H1 (cell line): ENCODE results near the gene TANC1. TPM values are rescaled to one million over a fixed set of nuclear protein-coding genes. Genes with fewer than 3 reads are reported as not detected.

Experiments used
- CTCF ChIA-PET: fragments of 300-600 bp; sonication (Branson Sonifier 250); formaldehyde crosslinking; loops from one replicate; lab custom pipeline; 2021; ENCODE audit not compliant: partially characterized antibody; lab: Charles Lee
- POLR2A ChIA-PET: fragments of 300-600 bp; sonication (Branson Sonifier 250); formaldehyde crosslinking; loops from one replicate; lab custom pipeline; 2021; ENCODE audit warnings: inconsistent platforms; ENCODE audit not compliant: partially characterized antibody; lab: Charles Lee
- DNase-seq, 2 experiments: peaks; one replicate each; pipeline versions ENCODE4 v3.0.0 to v3.0.0-alpha.2; 2010 to 2022; ENCODE audit warnings: low spot score in 2 of 2, low read depth in 1 of 2, mixed read lengths in 1 of 2
- FAIRE-seq: peaks from 2 replicates; lab custom pipeline; 2011; peaks lifted over from hg19 to GRCh38; lab: Jason Lieb, UNC
- H2AFZ ChIP-seq: 2 replicates; pipeline ENCODE4 v1.8.1; 2012; ENCODE audit warnings: low read length, inconsistent platforms
- H2AK5ac ChIP-seq: 2 replicates; pipeline ENCODE4 v1.6.1; 2013; ENCODE audit warnings: low read depth, low read length
- H2BK120ac ChIP-seq: replicated peaks from 2 replicates; pipeline ENCODE3; 2013; ENCODE audit warnings: low read depth, low read length, inconsistent platforms
- H2BK12ac ChIP-seq: 2 replicates; pipeline ENCODE4 v1.6.1; 2013; ENCODE audit warnings: low read depth, low read length
- H2BK15ac ChIP-seq: 2 replicates; pipeline ENCODE4 v1.6.1; 2013; ENCODE audit warnings: low read length
- H2BK20ac ChIP-seq: 2 replicates; pipeline ENCODE4 v1.6.1; 2013; ENCODE audit warnings: low read length
- H2BK5ac ChIP-seq: 2 replicates; pipeline ENCODE4 v1.6.1; 2013; ENCODE audit warnings: low read depth, low read length
- H3K14ac ChIP-seq: 2 replicates; pipeline ENCODE4 v1.6.1; 2013; ENCODE audit warnings: inconsistent platforms; ENCODE audit not compliant: insufficient read length
- H3K18ac ChIP-seq: 2 replicates; pipeline ENCODE4 v1.6.1; 2013; ENCODE audit warnings: low read length; ENCODE audit errors: extremely low read depth
- H3K23ac ChIP-seq: 2 replicates; pipeline ENCODE4 v1.6.1; 2013; ENCODE audit warnings: inconsistent platforms; ENCODE audit not compliant: insufficient read length
- H3K23me2 ChIP-seq: 2 replicates; pipeline ENCODE4 v1.6.1; 2013; ENCODE audit warnings: low read depth, low read length
- H3K27ac ChIP-seq: 2 replicates; pipeline ENCODE4 v1.6.1; 2011; ENCODE audit warnings: low read depth, low read length, inconsistent platforms
- H3K27me3 ChIP-seq, 4 experiments: replicated peaks in 1 of 4; 1 replicate in 1 of 4; 2 replicates in 3 of 4; pipeline versions ENCODE4 v1.6.1 to v1.8.1; 2011 to 2013; ENCODE audit warnings: low read length in 3 of 4, mild to moderate bottlenecking in 3 of 4, inconsistent platforms in 2 of 4, mixed read lengths in 2 of 4, moderate library complexity in 1 of 4; ENCODE audit not compliant: control insufficient read depth in 3 of 4, insufficient read depth in 3 of 4; ENCODE audit errors: extremely low read depth in 1 of 4
- H3K36me3 ChIP-seq, 4 experiments: 2 replicates each; pipeline versions ENCODE4 v1.6.1 to v1.8.1; 2011 to 2013; ENCODE audit warnings: mild to moderate bottlenecking in 4 of 4, low read length in 3 of 4, moderate library complexity in 2 of 4, control low read depth in 1 of 4, inconsistent platforms in 1 of 4; ENCODE audit not compliant: insufficient read depth in 4 of 4, control insufficient read depth in 2 of 4
- H3K4ac ChIP-seq: replicated peaks from 2 replicates; pipeline ENCODE3; 2013; ENCODE audit warnings: low read length, low read depth, mixed read lengths, inconsistent platforms; ENCODE audit not compliant: insufficient read length
- H3K4me1 ChIP-seq, 4 experiments: replicated peaks in 1 of 4; 1 replicate in 1 of 4; 2 replicates in 3 of 4; pipeline versions ENCODE4 v1.6.1 to v1.8.1; 2011 to 2013; ENCODE audit warnings: low read length in 3 of 4, inconsistent platforms in 2 of 4, mixed read lengths in 1 of 4; ENCODE audit not compliant: insufficient read depth in 4 of 4, control insufficient read depth in 3 of 4
- H3K4me2 ChIP-seq, 2 experiments: 2 replicates each; pipeline versions ENCODE4 v1.6.1 to v1.8.1; 2011 to 2013; ENCODE audit warnings: low read depth in 2 of 2, low read length in 2 of 2, control low read depth in 1 of 2, inconsistent platforms in 1 of 2, mild to moderate bottlenecking in 1 of 2; ENCODE audit not compliant: insufficient read depth in 1 of 2
- H3K4me3 ChIP-seq, 4 experiments: fragments of 200-600, 300-600 bp in 1 of 4; sonication (generic), shearing (Covaris generic), sonication (Bioruptor Twin) in 1 of 4; 2 replicates each; pipeline versions ENCODE4 v1.5.1 to v1.8.1; 2011 to 2016; ENCODE audit warnings: low read length in 4 of 4, low read depth in 3 of 4, control low read depth in 2 of 4, inconsistent platforms in 2 of 4, mild to moderate bottlenecking in 2 of 4, mixed read lengths in 1 of 4, moderate library complexity in 1 of 4; ENCODE audit not compliant: insufficient read depth in 2 of 4; ENCODE audit errors: extremely low read depth in 1 of 4
- H3K56ac ChIP-seq: replicated peaks from 2 replicates; pipeline ENCODE3; 2013; ENCODE audit warnings: low read depth, mild to moderate bottlenecking, mixed read lengths, low read length, inconsistent platforms; ENCODE audit not compliant: insufficient read length
- H3K79me1 ChIP-seq: 2 replicates; pipeline ENCODE4 v1.6.1; 2013; ENCODE audit warnings: low read depth, low read length, control low read depth
- H3K79me2 ChIP-seq, 2 experiments: 2 replicates each; pipeline versions ENCODE4 v1.6.1 to v1.8.1; 2012 to 2013; ENCODE audit warnings: low read length in 2 of 2, mild to moderate bottlenecking in 2 of 2, inconsistent platforms in 1 of 2; ENCODE audit not compliant: insufficient read depth in 2 of 2, control insufficient read depth in 1 of 2
- H3K9ac ChIP-seq, 4 experiments: replicated peaks in 1 of 4; 1 replicate in 1 of 4; 2 replicates in 3 of 4; pipeline versions ENCODE4 v1.6.1 to v1.8.1; 2011 to 2013; ENCODE audit warnings: low read depth in 3 of 4, low read length in 3 of 4, control low read depth in 2 of 4, mild to moderate bottlenecking in 2 of 4, moderate library complexity in 2 of 4, inconsistent platforms in 1 of 4; ENCODE audit errors: extremely low read depth in 1 of 4
- H3K9me3 ChIP-seq, 2 experiments: 2 replicates each; pipeline versions ENCODE4 v1.6.1 to v1.8.1; 2012 to 2013; ENCODE audit warnings: mild to moderate bottlenecking in 2 of 2, moderate library complexity in 2 of 2, control low read depth in 1 of 2, inconsistent platforms in 1 of 2, low read depth in 1 of 2, low read length in 1 of 2, mixed read lengths in 1 of 2; ENCODE audit not compliant: insufficient read depth in 2 of 2
- H4K20me1 ChIP-seq, 2 experiments: replicated peaks in 1 of 2; 2 replicates each; pipeline versions ENCODE3 to v1.8.1; 2011 to 2013; ENCODE audit warnings: inconsistent platforms in 2 of 2, low read length in 2 of 2, mild to moderate bottlenecking in 1 of 2; ENCODE audit not compliant: insufficient read depth in 2 of 2, control insufficient read depth in 1 of 2
- H4K5ac ChIP-seq: 2 replicates; pipeline ENCODE4 v1.6.1; 2013; ENCODE audit warnings: low read length, low read depth, mixed read lengths, inconsistent platforms; ENCODE audit not compliant: insufficient read length
- H4K8ac ChIP-seq: 2 replicates; pipeline ENCODE4 v1.8.0; 2013; ENCODE audit warnings: mild to moderate bottlenecking, moderate library complexity, low read length, inconsistent platforms; ENCODE audit not compliant: insufficient read depth; ENCODE audit errors: extremely low read depth
- H4K91ac ChIP-seq: replicated peaks from 2 replicates; pipeline ENCODE3; 2013; ENCODE audit warnings: low read length, mixed read lengths, inconsistent platforms; ENCODE audit not compliant: insufficient read length
- CTCF ChIP-seq, 3 experiments: IDR thresholded peaks; 1 replicate in 2 of 3; 2 replicates in 1 of 3; pipeline versions ENCODE4 v1.5.1 to v1.6.1; 2011; ENCODE audit warnings: low read length in 3 of 3, mild to moderate bottlenecking in 3 of 3, inconsistent platforms in 2 of 3, low read depth in 1 of 3, moderate library complexity in 1 of 3; ENCODE audit not compliant: insufficient read depth in 1 of 3; ENCODE audit errors: control extremely low read depth in 1 of 3
- E2F6 ChIP-seq: IDR thresholded peaks from 2 replicates; pipeline ENCODE4 v1.6.1; 2012; ENCODE audit warnings: inconsistent platforms
- EZH2 ChIP-seq: fragments of 200-600 bp; sonication (generic); IDR thresholded peaks from 2 replicates; pipeline ENCODE4 v1.7.1; 2012; ENCODE audit warnings: low read depth, mild to moderate bottlenecking, moderate library complexity, low read length, inconsistent platforms; ENCODE audit not compliant: severe bottlenecking
- KDM1A ChIP-seq: fragments of 200-600, 300-600 bp; sonication (generic); IDR thresholded peaks from 2 replicates; pipeline ENCODE4 v1.7.1; 2016; ENCODE audit warnings: mild to moderate bottlenecking, low read length, borderline replicate concordance
- KDM4A ChIP-seq: IDR thresholded peaks from one replicate; pipeline ENCODE4 v1.7.1; 2012; ENCODE audit warnings: low read depth, mild to moderate bottlenecking, moderate library complexity, low read length, inconsistent platforms; ENCODE audit not compliant: severe bottlenecking
- RNF2 ChIP-seq: fragments of 200-900, 300-1000 bp; sonication (generic); IDR thresholded peaks from 2 replicates; pipeline ENCODE4 v1.7.1; 2016; ENCODE audit warnings: borderline replicate concordance, low read depth, mild to moderate bottlenecking, antibody characterized with exemption, low read length; ENCODE audit not compliant: poor library complexity, severe bottlenecking; ENCODE audit errors: missing control alignments
- SIRT6 ChIP-seq: IDR thresholded peaks from one replicate; pipeline ENCODE4 v1.7.1; 2012; ENCODE audit warnings: low read length, inconsistent platforms
- SP1 ChIP-seq: IDR thresholded peaks from 2 replicates; pipeline ENCODE4 v1.6.1; 2011; ENCODE audit warnings: low read depth, low read length
- WGBS, 2 experiments: shearing (Covaris generic) in 1 of 2; methylation state at CpG; one replicate each; pipeline versions ENCODE4 v1.1.6 to v1.1.7; 2013 to 2015; ENCODE audit warnings: low lambda C conversion rate in 2 of 2, mixed read lengths in 2 of 2, inconsistent platforms in 1 of 2, low coverage in 1 of 2, missing lambda C conversion rate in 1 of 2; ENCODE audit not compliant: insufficient replicate concordance in 2 of 2, insufficient coverage in 1 of 2, insufficient read length in 1 of 2; ENCODE audit errors: extremely low coverage in 1 of 2, missing lambda C conversion rate in 1 of 2; 5-methylcytosine and 5-hydroxymethylcytosine counted together
- polyA plus RNA-seq, 7 experiments: library from polyadenylated mRNA; depleted of rRNA in 3 of 7; stranded (reverse) in 5 of 7; unstranded in 2 of 7; fragments of >200 nt in 5 of 7; fragments of 200-250 nt in 2 of 7; gene quantifications; 1 replicate in 5 of 7; 2 replicates in 1 of 7; 4 replicates in 1 of 7; pipeline versions ENCODE4 v1.2.1 to v1.2.3, GENCODE V29; 2011 to 2013; ENCODE audit warnings: missing spikeins in 2 of 7, mixed read lengths in 2 of 7
- total RNA-seq: library from RNA; stranded (reverse); fragmentation: NEBNext Ultra II Directional; extraction: Animal tissue kit (Norgen Biotek cat#: 25700); gene quantifications from 2 replicates; pipeline ENCODE4 v1.2.1, GENCODE V29; 2021

Gene TANC1
- total and polyA plus RNA-seq, 2 of the 8 experiments (the other 6 are each of a cell fraction or from before 2014, with no cell fraction given) = 4.1 to 7.6 TPM

GRCh38 chr2:159139216-159139933 is 170.9 kb downstream of the TANC1 start:
- H3K4ac ChIP-seq = no peak overlapping the region
- no peak overlapping the region for H3K18ac ChIP-seq
- no peaks in the 10 kb centered on the region for H4K20me1 ChIP-seq
- H3K23ac ChIP-seq = no peak overlapping the region
- H3K56ac ChIP-seq = no peak overlapping the region
- no peaks in the 10 kb centered on the region for H3K23me2 ChIP-seq
- no peak overlapping the region for H2BK5ac ChIP-seq
- CTCF ChIA-PET = interaction anchor here (0.7 to 5.5 kb wide), 10 partner anchors 8 to 956 kb away, joined by 3 to 43 read pairs (median 4); no protein-coding TSS in a partner anchor
- H3K27me3 ChIP-seq = no peaks in the 10 kb centered on the region
- H2BK12ac ChIP-seq = no peak overlapping the region
- H3K4me2 ChIP-seq = no peak overlapping the region
- H3K14ac ChIP-seq = no peak overlapping the region
- H2BK120ac ChIP-seq = no peak overlapping the region
- FAIRE-seq (no peak), DNase-seq (no peak)
- no peak overlapping the region for H3K9ac ChIP-seq
- H4K8ac ChIP-seq = no peak overlapping the region
- no peak overlapping the region for H4K91ac ChIP-seq
- H3K36me3 ChIP-seq = no peaks in the 10 kb centered on the region
- no peaks in the 10 kb centered on the region for H3K9me3 ChIP-seq
- no peak overlapping the region for H3K27ac ChIP-seq
- H2AK5ac ChIP-seq = no peak overlapping the region
- 89% methylated on average over 5 of the region's 5 CpGs; no CpG with 5 or more reads in 1 of the 2 experiments for WGBS, 2 experiments
- no peaks in the 10 kb centered on the region for H3K79me1 ChIP-seq
- no peak overlapping the region for H2BK15ac ChIP-seq
- H3K79me2 ChIP-seq = no peaks in the 10 kb centered on the region
- no peak overlapping the region for H3K4me3 ChIP-seq
- H2BK20ac ChIP-seq = no peak overlapping the region
- H4K5ac ChIP-seq = no peak overlapping the region
- POLR2A ChIA-PET = interaction anchor here (0.6 kb wide), 2 partner anchors 10 to 25 kb away, joined by 3 read pairs; no protein-coding TSS in a partner anchor
- H3K4me1 ChIP-seq = no peaks in the 10 kb centered on the region
- H2AFZ ChIP-seq = no peak overlapping the region
- no peak for TF ChIP-seq KDM4A
- TF ChIP-seq EZH2 = no peak
- no peak for TF ChIP-seq CTCF (IDR thresholded peaks at IDR 0.05; ENCODE audit: control extremely low read depth in 1 of 3, insufficient read depth in 1 of 3, low read depth in 1 of 3, low read length in 3 of 3)
- no peak for TF ChIP-seq E2F6
- no peak for TF ChIP-seq KDM1A
- TF ChIP-seq SP1 = no peak
- no peak for TF ChIP-seq SIRT6
- TF ChIP-seq RNF2 = no peak
